GM12878 (cell line): ENCODE results near the gene CENPP.

Experiments
- CTCF ChIP-seq, 3 experiments: IDR thresholded peaks in 2 of 3; conservative IDR thresholded peaks in 1 of 3; 2 replicates each; pipeline ENCODE4 v1.5.1; 2011; ENCODE audit warnings: low read depth in 3 of 3, low read length in 3 of 3, mild to moderate bottlenecking in 3 of 3, control low read depth in 2 of 3, moderate library complexity in 2 of 3, inconsistent platforms in 1 of 3, mixed read lengths in 1 of 3; ENCODE audit not compliant: control insufficient read depth in 2 of 3, insufficient read depth in 1 of 3; ENCODE audit errors: extremely low read depth in 1 of 3
- E2F4 ChIP-seq: IDR thresholded peaks from 2 replicates; pipeline ENCODE4 v1.6.1; 2012; ENCODE audit warnings: low read depth, low read length, improper control_type of control experiment
- IRF3 ChIP-seq: fragments of 450-650 bp; IDR thresholded peaks from 2 replicates; pipeline ENCODE4 v1.6.1; 2014; ENCODE audit warnings: mild to moderate bottlenecking
- MAX ChIP-seq: IDR thresholded peaks from 2 replicates; pipeline ENCODE4 v1.6.1; 2012; ENCODE audit warnings: low read depth, low read length, improper control_type of control experiment
- MTA3 ChIP-seq: IDR thresholded peaks from 2 replicates; pipeline ENCODE4 v1.6.1; 2012; ENCODE audit warnings: low read length, inconsistent platforms, borderline replicate concordance
- POLR2A ChIP-seq: IDR thresholded peaks from 2 replicates; pipeline ENCODE4 v1.6.1; 2011; ENCODE audit warnings: low read depth, mild to moderate bottlenecking, low read length
- ZBTB40 ChIP-seq: fragments of 450-650 bp; IDR thresholded peaks from 2 replicates; pipeline ENCODE4 v1.6.1; 2016; ENCODE audit warnings: mild to moderate bottlenecking, moderate library complexity, borderline replicate concordance
- ZNF384 ChIP-seq: IDR thresholded peaks from 2 replicates; pipeline ENCODE4 v1.6.1; 2012; ENCODE audit warnings: low read depth, mild to moderate bottlenecking, low read length, improper control_type of control experiment, borderline replicate concordance

- TF ChIP-seq POLR2A (no peak), MTA3 (no peak), E2F4 (no peak), CTCF (IDR thresholded peaks at IDR 0.05 in 2 of 3, conservative IDR thresholded peaks at IDR 0.05 in 1 of 3; ENCODE audit: control insufficient read depth in 2 of 3, extremely low read depth in 1 of 3, insufficient read depth in 1 of 3, low read depth in 3 of 3, low read length in 3 of 3) (no peak), MAX (no peak), ZNF384 (no peak), IRF3 (no peak), ZBTB40 (no peak)
Measured at GRCh38 chr9:92534204-92534603, 208.5 kb downstream of the CENPP start.
